Epithelial cell of proximal tubule (primary cell): ENCODE data around the gene TTYH1. TPM values are rescaled to one million over a fixed set of nuclear protein-coding genes. Genes with fewer than 3 reads are reported as not detected.
"Not testable (repeated sequence)": the region's sequence is repeated elsewhere in the genome, so short reads cannot be mapped to it uniquely, and the experiment has no call there.

Source experiments
- DNase-seq: peaks from one replicate; pipeline ENCODE4 v3.0.0-alpha.2; 2011; ENCODE audit warnings: low read depth
- H3K4me3 ChIP-seq: 2 replicates; pipeline ENCODE4 v1.5.1; 2011; ENCODE audit warnings: low read depth, mild to moderate bottlenecking, low read length
- CTCF ChIP-seq: conservative IDR thresholded peaks from 2 replicates; pipeline ENCODE4 v1.5.1; 2012; ENCODE audit warnings: low read depth, mild to moderate bottlenecking, low read length
- total RNA-seq: library from RNA; depleted of rRNA; stranded (reverse); fragments of >200 nt; gene quantifications from 2 replicates; pipeline ENCODE4 v1.2.3, GENCODE V29; 2015

TTYH1 gene
- total RNA-seq, 1 donor from 2014 or later: 3.6 TPM

- DNase-seq: no peak
- peak overlapping the region; percentile 81 for H3K4me3 ChIP-seq
- no peak for TF ChIP-seq CTCF
These were observed 47.6 kb downstream of the TTYH1 start for GRCh38 chr19:54462655-54463530.

DNA sequence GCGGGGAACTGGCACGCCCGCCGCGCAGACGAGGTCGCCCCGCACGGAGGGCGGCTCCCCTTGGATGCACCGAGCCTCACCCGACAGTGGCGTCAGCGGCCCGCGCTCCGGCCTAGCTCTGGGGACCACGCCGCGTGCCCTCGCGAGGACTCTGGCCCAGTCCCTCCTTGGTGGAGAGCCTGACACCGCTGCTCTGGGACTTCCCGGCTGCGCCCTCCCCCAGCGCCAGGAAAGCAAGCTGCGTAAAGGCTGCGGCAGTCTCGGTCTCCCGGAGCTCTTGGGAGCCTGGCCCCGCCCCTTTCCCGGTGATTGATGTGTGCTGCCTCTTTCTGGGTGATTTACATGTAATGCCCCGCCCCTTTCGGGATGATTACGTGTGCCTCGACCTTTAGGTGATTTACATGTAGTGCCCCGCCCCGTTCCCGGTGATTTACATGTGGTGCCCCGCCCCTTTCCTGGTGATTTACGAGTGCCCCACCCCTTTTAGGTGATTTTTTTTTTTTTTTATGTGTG lies 48.3 kb downstream of the TTYH1 start, which contains the start of gene LENG9:
LENG9 (minus strand) TSS at position 248 of the 513 bp plus-strand sequence. CDS start 252 bp downstream, outside the sequence.
- TF ChIP-seq CTCF: no peak
- no peak for DNase-seq
- H3K4me3 ChIP-seq: peak within 1 kb of the TSS; percentile 81

DNA sequence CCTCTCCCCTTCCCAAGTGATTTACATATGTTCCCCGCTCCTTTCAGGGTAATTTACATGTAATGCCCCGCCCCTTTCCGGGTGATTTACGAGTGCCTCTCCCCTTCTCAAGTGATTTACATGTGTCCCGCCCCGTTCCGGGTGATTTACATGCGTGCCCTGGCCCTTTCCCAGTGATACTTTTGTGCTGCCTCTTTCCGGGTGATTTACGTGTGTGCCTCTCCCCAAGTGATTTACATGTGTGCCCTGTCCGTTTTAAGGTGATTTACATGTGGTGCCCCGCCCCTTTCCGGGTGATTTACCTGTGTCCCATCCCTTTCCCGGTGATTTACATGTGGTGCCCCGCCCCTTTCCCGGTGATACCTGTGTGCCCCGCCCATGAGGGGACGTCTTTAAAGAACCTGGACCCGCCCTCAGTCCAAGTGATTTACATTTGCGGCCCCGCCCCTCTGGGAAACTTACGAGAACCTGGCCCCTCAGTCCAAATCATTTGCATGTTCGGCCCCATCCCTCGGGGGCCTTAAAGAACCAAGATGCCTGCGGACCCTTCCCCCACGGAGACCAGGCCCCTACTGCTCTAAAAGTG lies 48.9 kb downstream of the TTYH1 start:
- TF ChIP-seq CTCF: no peak
- peak overlapping the region; percentile 81 for H3K4me3 ChIP-seq
- DNase-seq: peak; percentile 96

- DNase-seq: no peak
- H3K4me3 ChIP-seq: peak overlapping the region; percentile 81
- no peak for TF ChIP-seq CTCF
These were observed 49.6 kb downstream of the TTYH1 start for GRCh38 chr19:54464630-54465425.

DNA sequence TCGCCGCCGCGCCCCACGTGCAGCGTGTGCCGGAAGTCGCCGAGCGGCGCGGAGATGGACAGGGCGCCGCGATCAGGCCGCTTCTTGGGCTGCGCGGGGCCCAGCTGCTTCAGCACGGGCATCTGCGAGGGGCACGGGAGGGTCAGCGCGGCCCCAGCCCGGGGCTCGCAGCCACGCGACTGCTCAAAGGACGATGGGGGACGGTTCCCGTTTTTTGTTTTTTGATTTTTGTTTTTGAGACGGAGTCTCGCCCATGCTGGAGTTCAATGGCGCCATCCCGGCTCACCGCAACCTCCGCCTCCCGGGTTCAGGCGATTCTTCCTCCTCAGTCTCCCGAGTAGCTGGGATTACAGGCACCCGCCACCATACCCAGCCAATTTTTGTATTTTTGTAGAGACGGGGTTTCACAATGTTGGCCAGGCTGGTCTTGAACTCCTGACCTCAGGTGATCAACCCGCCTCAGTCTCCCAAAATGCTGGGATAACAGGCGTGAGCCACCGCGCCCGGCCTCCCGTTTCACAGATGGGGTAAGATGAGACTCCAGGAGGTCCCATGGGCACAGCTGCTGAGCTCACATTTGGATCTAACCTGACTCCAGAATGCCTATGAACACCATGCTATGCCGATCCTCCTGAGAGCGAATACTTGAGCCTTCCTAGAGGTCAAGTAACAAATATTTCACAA lies 50.3 kb downstream of the TTYH1 start:
- TF ChIP-seq CTCF: no peak
- peak overlapping the region; percentile 81 for H3K4me3 ChIP-seq
- no peak for DNase-seq

- DNase-seq, H3K4me3 ChIP-seq: not testable (repeated sequence)
These were observed 50.8 kb downstream of the TTYH1 start for GRCh38 chr19:54466110-54466480.

GRCh38 chr19:54469496-54469934 lies 54.3 kb downstream of the TTYH1 start:
- no peak for TF ChIP-seq CTCF
- no peak for DNase-seq
- no peak overlapping the region for H3K4me3 ChIP-seq
